Testis (tissue), 2 donors: ENCODE data around the gene IL9.

Source experiments
- CTCF ChIP-seq, 3 experiments: fragments of 450-650 bp in 2 of 3; fragments of 200-600 bp in 1 of 3; sonication (generic) in 1 of 3; IDR thresholded peaks; one replicate each; pipeline ENCODE4 v1.5.1; 2016 to 2019; ENCODE audit warnings: antibody characterized with exemption in 3 of 3, mild to moderate bottlenecking in 2 of 3, moderate library complexity in 1 of 3
- POLR2A ChIP-seq: fragments of 450-650 bp; IDR thresholded peaks from one replicate; pipeline ENCODE4 v1.6.1; 2017; ENCODE audit warnings: antibody characterized with exemption, mild to moderate bottlenecking, moderate library complexity

- TF ChIP-seq CTCF (IDR thresholded peaks at IDR 0.05), result no peak
- no peak for TF ChIP-seq POLR2A
Observed at GRCh38 chr5:135880801-135881200, 14.8 kb downstream of the IL9 start.
